IMR-90 (cell line): ENCODE measurements around the gene HTN1. TPM values are rescaled to one million over a fixed set of nuclear protein-coding genes. Genes with fewer than 3 reads are reported as not detected.
"Not testable (repeated sequence)": the region's sequence is repeated elsewhere in the genome, so short reads cannot be mapped to it uniquely, and the experiment has no call there.

Experiments
- ATAC-seq: fragments of 200-7000 bp; cut with Tn5 transposase; 2 replicates; pipeline ENCODE4 v1.9.1; 2020; ENCODE audit warnings: low read depth, mild to moderate bottlenecking, moderate library complexity
- BruUV-seq: library from RNA; stranded (reverse); fragments of 400-500 nt; replicated peaks from 2 replicates; lab custom pipeline; 2021; lab: Mats Ljungman, UMichigan
- CTCF ChIA-PET: fragments of 300-600 bp; formaldehyde crosslinking; extraction: SDS; loops from one replicate; lab custom pipeline; 2021; ENCODE audit warnings: antibody characterized with exemption; lab: Yijun Ruan, JAX
- POLR2A ChIA-PET: fragments of 300-600 bp; sonication (Branson Sonifier 250); formaldehyde crosslinking; loops from one replicate; lab custom pipeline; 2022; ENCODE audit warnings: antibody characterized with exemption; ENCODE audit not compliant: unreplicated experiment; lab: Charles Lee
- DNase-seq: peaks from one replicate; pipeline ENCODE4 v3.0.0; 2013
- H2AFZ ChIP-seq: replicated peaks from 2 replicates; pipeline ENCODE3; 2013; ENCODE audit warnings: low read length, mild to moderate bottlenecking; ENCODE audit not compliant: poor library complexity
- H2AK5ac ChIP-seq: 2 replicates; pipeline ENCODE4 v1.6.1; 2013; ENCODE audit warnings: low read depth, low read length, inconsistent platforms
- H2AK9ac ChIP-seq: replicated peaks from 2 replicates; pipeline ENCODE3; 2013; ENCODE audit warnings: mild to moderate bottlenecking, low read depth, low read length, moderate library complexity; ENCODE audit not compliant: poor library complexity
- H2BK120ac ChIP-seq: 2 replicates; pipeline ENCODE4 v1.6.1; 2013; ENCODE audit warnings: low read depth, low read length, inconsistent platforms
- H2BK15ac ChIP-seq: 3 replicates; pipeline ENCODE4 v1.6.1; 2013; ENCODE audit warnings: low read depth, low read length, inconsistent platforms
- H2BK20ac ChIP-seq: 2 replicates; pipeline ENCODE4 v1.6.1; 2013; ENCODE audit warnings: low read depth, mild to moderate bottlenecking, inconsistent platforms, low read length, moderate library complexity
- H2BK5ac ChIP-seq: 2 replicates; pipeline ENCODE4 v1.6.1; 2013; ENCODE audit warnings: mild to moderate bottlenecking, low read depth, low read length, inconsistent platforms; ENCODE audit not compliant: poor library complexity, severe bottlenecking
- H3K14ac ChIP-seq: replicated peaks from 2 replicates; pipeline ENCODE4 v1.6.1; 2013; ENCODE audit warnings: low read depth, low read length, inconsistent platforms
- H3K18ac ChIP-seq: 2 replicates; pipeline ENCODE4 v1.6.1; 2013; ENCODE audit warnings: low read depth, low read length, control low read depth
- H3K23ac ChIP-seq: 2 replicates; pipeline ENCODE4 v1.6.1; 2013; ENCODE audit warnings: low read depth, low read length, inconsistent platforms
- H3K27ac ChIP-seq: 2 replicates; pipeline ENCODE4 v1.5.1; 2013; ENCODE audit warnings: mild to moderate bottlenecking, control low read depth, low read length; ENCODE audit not compliant: insufficient read depth
- H3K27me3 ChIP-seq: 2 replicates; pipeline ENCODE4 v1.6.1; 2013; ENCODE audit warnings: low read length; ENCODE audit not compliant: control insufficient read depth, insufficient read depth
- H3K36me3 ChIP-seq: 2 replicates; pipeline ENCODE4 v1.6.1; 2013; ENCODE audit warnings: low read length, mixed read lengths; ENCODE audit not compliant: control insufficient read depth, insufficient read depth
- H3K4ac ChIP-seq: 2 replicates; pipeline ENCODE4 v1.6.1; 2013; ENCODE audit warnings: low read depth, low read length, inconsistent platforms
- H3K4me1 ChIP-seq: 2 replicates; pipeline ENCODE4 v1.6.1; 2013; ENCODE audit warnings: low read length, mixed read lengths; ENCODE audit not compliant: control insufficient read depth, insufficient read depth
- H3K4me2 ChIP-seq: 2 replicates; pipeline ENCODE4 v1.6.1; 2013; ENCODE audit warnings: low read depth, mild to moderate bottlenecking, control low read depth, low read length, moderate library complexity
- H3K4me3 ChIP-seq: 2 replicates; pipeline ENCODE4 v1.5.1; 2013; ENCODE audit warnings: low read depth, mild to moderate bottlenecking, control low read depth, low read length, moderate library complexity; ENCODE audit not compliant: insufficient read depth
- H3K56ac ChIP-seq: 2 replicates; pipeline ENCODE4 v1.6.1; 2013; ENCODE audit warnings: low read length, inconsistent platforms; ENCODE audit not compliant: insufficient read depth; ENCODE audit errors: extremely low read depth
- H3K79me1 ChIP-seq, 2 experiments: 2 replicates each; pipeline ENCODE4 v1.6.1; 2013; ENCODE audit warnings: low read length in 2 of 2, inconsistent platforms in 1 of 2, low read depth in 1 of 2
- H3K9ac ChIP-seq: 2 replicates; pipeline ENCODE4 v1.6.1; 2013; ENCODE audit warnings: low read depth, low read length, control low read depth
- H3K9me1 ChIP-seq: 2 replicates; pipeline ENCODE4 v1.6.1; 2013; ENCODE audit warnings: low read length, inconsistent platforms; ENCODE audit not compliant: insufficient read depth
- H3K9me3 ChIP-seq: 2 replicates; pipeline ENCODE4 v1.6.1; 2013; ENCODE audit warnings: low read length; ENCODE audit not compliant: control insufficient read depth, insufficient read depth
- H4K20me1 ChIP-seq: 2 replicates; pipeline ENCODE4 v1.6.1; 2013; ENCODE audit warnings: low read length, inconsistent platforms; ENCODE audit not compliant: insufficient read depth
- H4K5ac ChIP-seq: 2 replicates; pipeline ENCODE4 v1.6.1; 2013; ENCODE audit warnings: mild to moderate bottlenecking, low read depth, low read length, control low read depth
- H4K8ac ChIP-seq, 2 experiments: 2 replicates each; pipeline ENCODE4 v1.6.1; 2013; ENCODE audit warnings: low read depth in 2 of 2, low read length in 2 of 2, control low read depth in 1 of 2, inconsistent platforms in 1 of 2
- H4K91ac ChIP-seq: 2 replicates; pipeline ENCODE4 v1.6.1; 2013; ENCODE audit warnings: low read depth, low read length, inconsistent platforms; ENCODE audit not compliant: insufficient read depth
- CHD1 ChIP-seq: IDR thresholded peaks from 2 replicates; pipeline ENCODE4 v1.6.1; 2012; ENCODE audit warnings: low read depth, low read length, improper control_type of control experiment
- MAFK ChIP-seq: IDR thresholded peaks from 2 replicates; pipeline ENCODE4 v1.6.1; 2012; ENCODE audit warnings: low read depth, low read length, improper control_type of control experiment
- MAZ ChIP-seq: IDR thresholded peaks from 2 replicates; pipeline ENCODE4 v1.6.1; 2012; ENCODE audit warnings: low read depth, mild to moderate bottlenecking, low read length, improper control_type of control experiment, moderate library complexity, borderline replicate concordance
- MXI1 ChIP-seq: IDR thresholded peaks from 2 replicates; pipeline ENCODE4 v1.6.1; 2012; ENCODE audit warnings: low read depth, mild to moderate bottlenecking, low read length, moderate library complexity, borderline replicate concordance
- POLR2A ChIP-seq: IDR thresholded peaks from 2 replicates; pipeline ENCODE4 v1.6.1; 2012; ENCODE audit warnings: mild to moderate bottlenecking, low read depth, low read length
- RFX5 ChIP-seq: IDR thresholded peaks from 2 replicates; pipeline ENCODE4 v1.8.0; 2012; ENCODE audit warnings: low read depth, mild to moderate bottlenecking, low read length, moderate library complexity
- SMC3 ChIP-seq: fragments of 150-350 bp; IDR thresholded peaks from 2 replicates; pipeline ENCODE4 v1.6.1; 2016; ENCODE audit warnings: low read depth, mild to moderate bottlenecking, antibody characterized with exemption, low read length, moderate library complexity
- WGBS, 2 experiments: methylation state at CpG; one replicate each; pipeline versions ENCODE4 v1.1.5 to v1.1.7; 2013; ENCODE audit warnings: missing lambda C conversion rate in 2 of 2; ENCODE audit not compliant: insufficient read length in 1 of 2; ENCODE audit errors: extremely low coverage in 2 of 2; 5-methylcytosine and 5-hydroxymethylcytosine counted together
- dilution Hi-C: fragments of 300-500 bp; cut with HindIII; formaldehyde crosslinking; loops from one replicate; pipeline ENCODE4 v1.14.3; 2018; ENCODE audit warnings: low sequenced_read_pairs; ENCODE audit not compliant: unreplicated experiment
- in situ Hi-C: fragments of 300-500 bp; cut with MboI; formaldehyde crosslinking; loops from 3 replicates; pipeline ENCODE4 v1.14.3; 2019; ENCODE audit warnings: low sequenced_read_pairs, inconsistent platforms, mixed read lengths
- intact Hi-C: fragments of 100-400 bp; cut with micrococcal nuclease; formaldehyde crosslinking; loops from 2 replicates; pipeline ENCODE4 v1.10.0; 2022
- polyA plus RNA-seq, 3 experiments: library from polyadenylated mRNA; depleted of rRNA; stranded (reverse); fragments of >200 nt; gene quantifications; 2 replicates each; pipeline ENCODE4 v1.2.3, GENCODE V29; 2012; ENCODE audit warnings: low replicate concordance in 1 of 3
- total RNA-seq: library from RNA; depleted of rRNA; stranded (reverse); fragments of >200 nt; gene quantifications from 2 replicates; pipeline ENCODE4 v1.2.3, GENCODE V29; 2012
- TF ChIP-seq, protein P1 (sequence below): fragments of 150-350 bp; IDR thresholded peaks from 2 replicates; pipeline ENCODE4 v1.6.1; 2016; ENCODE audit warnings: low read depth, mild to moderate bottlenecking, low read length, moderate library complexity, borderline replicate concordance

HTN1 gene
- total and polyA plus RNA-seq, 2 of the 4 experiments (the other 2 are of a cell fraction), result not detected

DNA sequence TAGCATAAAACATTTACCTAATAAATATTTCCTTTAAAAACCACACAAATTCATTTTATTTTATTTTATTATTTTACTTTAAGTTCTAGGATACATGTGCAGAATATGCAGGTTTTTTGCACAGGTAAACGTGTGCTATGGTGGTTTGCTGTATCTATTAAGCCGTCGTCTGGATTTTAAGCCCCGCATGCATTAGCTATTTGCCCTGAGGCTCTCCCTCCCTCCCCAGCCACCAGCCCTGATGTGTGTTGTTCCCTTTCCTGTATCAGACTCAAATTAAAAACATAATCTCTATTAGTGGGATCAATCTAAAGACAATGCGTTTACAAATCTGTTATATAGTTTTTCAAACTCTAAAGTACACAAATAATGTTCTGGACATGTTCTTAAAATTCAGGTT lies 23.2 kb upstream of the HTN1 start:
- H2BK15ac ChIP-seq, result no peak overlapping the region
- TF ChIP-seq CHD1, result no peak
- no peak for TF ChIP-seq SMC3
- TF ChIP-seq, protein P1, sequence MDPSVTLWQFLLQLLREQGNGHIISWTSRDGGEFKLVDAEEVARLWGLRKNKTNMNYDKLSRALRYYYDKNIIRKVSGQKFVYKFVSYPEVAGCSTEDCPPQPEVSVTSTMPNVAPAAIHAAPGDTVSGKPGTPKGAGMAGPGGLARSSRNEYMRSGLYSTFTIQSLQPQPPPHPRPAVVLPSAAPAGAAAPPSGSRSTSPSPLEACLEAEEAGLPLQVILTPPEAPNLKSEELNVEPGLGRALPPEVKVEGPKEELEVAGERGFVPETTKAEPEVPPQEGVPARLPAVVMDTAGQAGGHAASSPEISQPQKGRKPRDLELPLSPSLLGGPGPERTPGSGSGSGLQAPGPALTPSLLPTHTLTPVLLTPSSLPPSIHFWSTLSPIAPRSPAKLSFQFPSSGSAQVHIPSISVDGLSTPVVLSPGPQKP, result no peak
- TF ChIP-seq POLR2A, result no peak
- TF ChIP-seq RFX5, result no peak
- TF ChIP-seq MAFK, result no peak
- TF ChIP-seq MAZ, result no peak
- no peak for TF ChIP-seq MXI1
- no peak overlapping the region for H2AK5ac ChIP-seq
- no peaks in the 10 kb centered on the region for H3K9me1 ChIP-seq
- DNase-seq (no peak), ATAC-seq (no peak)
- H3K27me3 ChIP-seq, result no peaks in the 10 kb centered on the region
- H3K14ac ChIP-seq, result no peak overlapping the region
- H2AFZ ChIP-seq, result no peak overlapping the region
- no peak overlapping the region for H4K8ac ChIP-seq
- H3K4me2 ChIP-seq, result no peak overlapping the region
- no peak overlapping the region for H3K4me3 ChIP-seq
- no peak overlapping the region for H3K27ac ChIP-seq
- H3K4me1 ChIP-seq, result no peaks in the 10 kb centered on the region
- BruUV-seq, result no TSS peak
- POLR2A ChIA-PET, result no interaction called here
- H3K4ac ChIP-seq, result no peak overlapping the region
- H3K56ac ChIP-seq, result no peak overlapping the region
- dilution Hi-C loops, result no loop called here
- no peak overlapping the region for H4K91ac ChIP-seq
- H4K20me1 ChIP-seq, result no peaks in the 10 kb centered on the region
- H4K5ac ChIP-seq, result no peak overlapping the region
- H3K23ac ChIP-seq, result no peak overlapping the region
- H3K79me1 ChIP-seq, result no peaks in the 10 kb centered on the region
- H3K9ac ChIP-seq, result no peak overlapping the region
- intact Hi-C loops, result no loop called here
- H2BK20ac ChIP-seq, result no peak overlapping the region
- no peak overlapping the region for H2BK5ac ChIP-seq
- no peaks in the 10 kb centered on the region for H3K9me3 ChIP-seq
- no peak overlapping the region for H3K18ac ChIP-seq
- H2AK9ac ChIP-seq, result no peak overlapping the region
- H3K36me3 ChIP-seq, result no peaks in the 10 kb centered on the region
- WGBS, 2 experiments, result no CpG with 5 or more reads among the region's 5 CpGs
- CTCF ChIA-PET, result no interaction called here
- H2BK120ac ChIP-seq, result no peak overlapping the region
- in situ Hi-C loops, result no loop called here

GRCh38 chr4:70028159-70028558 lies 22.1 kb upstream of the HTN1 start, which contains the start of gene HTN3:
TSS of gene HTN3 (plus strand) at chr4:70028459. CDS start at chr4:70030741, 2,282 bp downstream.
- H3K23ac ChIP-seq, POLR2A ChIA-PET: not testable (repeated sequence)

More at GRCh38 chr4:70028159-70028558, 22.1 kb upstream of the HTN1 start, which contains the start of gene HTN3:
- ATAC-seq, H4K8ac ChIP-seq, H2AK9ac ChIP-seq, H2BK15ac ChIP-seq, H3K4me3 ChIP-seq, DNase-seq, H2AK5ac ChIP-seq, H2BK20ac ChIP-seq, intact Hi-C loops, H2BK5ac ChIP-seq, H2BK120ac ChIP-seq, H3K9ac ChIP-seq, dilution Hi-C loops, BruUV-seq, H2AFZ ChIP-seq, H3K27ac ChIP-seq, H3K4me2 ChIP-seq, H3K4me1 ChIP-seq, H3K9me1 ChIP-seq, H3K79me1 ChIP-seq, H3K14ac ChIP-seq, H3K18ac ChIP-seq, H3K56ac ChIP-seq, H4K20me1 ChIP-seq, H3K27me3 ChIP-seq, H3K9me3 ChIP-seq, in situ Hi-C loops, H4K5ac ChIP-seq, H3K4ac ChIP-seq, H3K36me3 ChIP-seq, H4K91ac ChIP-seq: not testable (repeated sequence)
- CTCF ChIA-PET, result interaction anchor here (0.6 kb wide), 1 partner anchor 460 kb away, joined by 3 read pairs; no protein-coding TSS in a partner anchor
- no CpG with 5 or more reads among the region's 7 CpGs for WGBS, 2 experiments
